Measurements from ENCODE around the gene SIRT2. TPM values are rescaled to one million over a fixed set of nuclear protein-coding genes. Genes with fewer than 3 reads are reported as not detected.

The SIRT2 gene
- total RNA-seq, 1 experiment from 2014 or later: 8.4 TPM

DNA sequence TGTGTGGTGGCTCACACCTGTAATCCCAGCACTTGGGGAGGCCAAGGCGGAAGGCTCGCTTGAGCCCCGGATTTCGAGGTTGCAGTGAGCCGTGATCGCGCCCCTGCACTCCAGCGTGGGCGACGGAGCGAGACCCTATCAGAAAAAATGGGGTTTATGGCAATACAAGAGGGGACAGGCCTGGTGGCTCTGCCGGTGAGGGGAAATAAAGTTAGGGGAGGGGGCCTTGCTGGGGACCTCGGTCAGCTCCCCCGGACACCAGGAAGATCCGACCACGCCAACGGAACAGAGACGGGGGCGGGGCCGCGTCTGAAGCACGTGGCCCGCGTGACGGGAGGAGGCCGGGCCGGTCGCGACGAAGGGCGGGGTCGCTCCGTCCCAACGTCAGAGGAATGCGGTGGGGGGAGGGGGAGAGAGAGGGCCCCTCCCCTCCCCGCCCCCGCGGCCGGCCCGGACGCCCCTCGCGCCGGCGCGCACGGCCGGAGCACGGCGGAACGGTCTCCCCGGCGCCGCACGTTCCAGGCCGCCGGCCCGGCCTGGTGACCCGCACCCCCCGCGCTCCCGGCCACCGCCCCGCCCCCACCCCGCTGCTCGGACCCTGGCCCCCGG lies 47.7 kb downstream of the SIRT2 start:
- TF ChIP-seq, protein P1, sequence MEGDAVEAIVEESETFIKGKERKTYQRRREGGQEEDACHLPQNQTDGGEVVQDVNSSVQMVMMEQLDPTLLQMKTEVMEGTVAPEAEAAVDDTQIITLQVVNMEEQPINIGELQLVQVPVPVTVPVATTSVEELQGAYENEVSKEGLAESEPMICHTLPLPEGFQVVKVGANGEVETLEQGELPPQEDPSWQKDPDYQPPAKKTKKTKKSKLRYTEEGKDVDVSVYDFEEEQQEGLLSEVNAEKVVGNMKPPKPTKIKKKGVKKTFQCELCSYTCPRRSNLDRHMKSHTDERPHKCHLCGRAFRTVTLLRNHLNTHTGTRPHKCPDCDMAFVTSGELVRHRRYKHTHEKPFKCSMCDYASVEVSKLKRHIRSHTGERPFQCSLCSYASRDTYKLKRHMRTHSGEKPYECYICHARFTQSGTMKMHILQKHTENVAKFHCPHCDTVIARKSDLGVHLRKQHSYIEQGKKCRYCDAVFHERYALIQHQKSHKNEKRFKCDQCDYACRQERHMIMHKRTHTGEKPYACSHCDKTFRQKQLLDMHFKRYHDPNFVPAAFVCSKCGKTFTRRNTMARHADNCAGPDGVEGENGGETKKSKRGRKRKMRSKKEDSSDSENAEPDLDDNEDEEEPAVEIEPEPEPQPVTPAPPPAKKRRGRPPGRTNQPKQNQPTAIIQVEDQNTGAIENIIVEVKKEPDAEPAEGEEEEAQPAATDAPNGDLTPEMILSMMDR (conservative IDR thresholded peaks at IDR 0.05): no peak
- Histone ChIP-seq H3K18ac (ENCODE audit: insufficient read length, low read depth, low read length) (peak overlapping the region; percentile 83), H3K79me1 (ENCODE audit: insufficient read depth, low read depth, low read length, poor library complexity, severe bottlenecking) (peaks cover 3% of the 10 kb centered on the region), H4K8ac (replicated peaks; ENCODE audit: insufficient read length, low read depth, low read length) (no peak overlapping the region), H3K9ac (ENCODE audit: extremely low read depth, insufficient read length, low read length) (no peak overlapping the region), H4K5ac (ENCODE audit: insufficient read length, low read depth, low read length) (no peak overlapping the region), H2AFZ (ENCODE audit: low read length) (no peak overlapping the region), H4K91ac (ENCODE audit: insufficient read length, low read depth, low read length) (no peak overlapping the region), H3K56ac (ENCODE audit: insufficient read length, low read depth, low read length) (no peak overlapping the region), H2BK120ac (ENCODE audit: low read depth, low read length, poor library complexity, severe bottlenecking) (no peak overlapping the region), H3K4me1 (ENCODE audit: insufficient read depth, low read length) (no peaks in the 10 kb centered on the region), H3K14ac (ENCODE audit: insufficient read depth, low read length) (peak overlapping the region; percentile 74), H3K4me2 (ENCODE audit: insufficient read depth, insufficient read length, low read length) (peak overlapping the region; percentile 97), H3K9me3 (ENCODE audit: control insufficient read depth, low read depth, low read length) (no peaks in the 10 kb centered on the region), H3K79me2 (ENCODE audit: insufficient read depth, low read length) (peaks cover 16% of the 10 kb centered on the region), H2BK20ac (ENCODE audit: low read depth, low read length, poor library complexity, severe bottlenecking) (no peak overlapping the region), H3K27me3 (ENCODE audit: insufficient read depth, low read length) (no peaks in the 10 kb centered on the region), H3K4ac (ENCODE audit: low read depth, low read length) (no peak overlapping the region), H3K23ac (ENCODE audit: insufficient read length, low read depth, low read length) (no peak overlapping the region), H2BK12ac (ENCODE audit: insufficient read length, low read depth, low read length) (no peak overlapping the region), H2AK5ac (ENCODE audit: insufficient read length, low read length) (no peak overlapping the region), H3K27ac (ENCODE audit: insufficient read length, low read depth, low read length) (no peak overlapping the region), H2BK15ac (ENCODE audit: low read depth, low read length) (no peak overlapping the region), H3T11ph (ENCODE audit: low read length) (no peak overlapping the region), H4K20me1 (ENCODE audit: control insufficient read depth, insufficient read depth, insufficient read length) (peaks cover 2% of the 10 kb centered on the region), H2BK5ac (ENCODE audit: insufficient read length, low read length) (no peak overlapping the region), H3K23me2 (ENCODE audit: insufficient read length, low read depth, low read length, poor library complexity, severe bottlenecking) (peaks cover 26% of the 10 kb centered on the region)
- Mint-ChIP-seq H3K4me1 (peaks cover 27 to 36% of the 10 kb centered on the region in 2 experiments), H3K9me3 (peaks cover 14 to 19% of the 10 kb centered on the region in 2 experiments), H3K27ac (peak overlapping the region; percentile 97 to 99 (median 98)), H3K27me3 (ENCODE audit: low read depth) (peaks cover 5% of the 10 kb centered on the region), H3K4me3 (peak overlapping the region; percentile 92 to 95), H3K36me3 (ENCODE audit: insufficient read depth in 1 of 3, low read depth in 3 of 3) (peaks cover 26 to 37% (median 28%) of the 10 kb centered on the region in 3 experiments)
- no CpG with 5 or more reads among the region's 67 CpGs for WGBS (ENCODE audit: extremely low coverage, insufficient read length, low lambda C conversion rate)
- DNase-seq: peak; percentile 91

All from H9 (cell line).